ENCODE measurements around the gene NBEAL2. TPM values are rescaled to one million over a fixed set of nuclear protein-coding genes. Genes with fewer than 3 reads are reported as not detected.

Gene NBEAL2
- total RNA-seq, 1 donor, result 3.5 TPM

DNA sequence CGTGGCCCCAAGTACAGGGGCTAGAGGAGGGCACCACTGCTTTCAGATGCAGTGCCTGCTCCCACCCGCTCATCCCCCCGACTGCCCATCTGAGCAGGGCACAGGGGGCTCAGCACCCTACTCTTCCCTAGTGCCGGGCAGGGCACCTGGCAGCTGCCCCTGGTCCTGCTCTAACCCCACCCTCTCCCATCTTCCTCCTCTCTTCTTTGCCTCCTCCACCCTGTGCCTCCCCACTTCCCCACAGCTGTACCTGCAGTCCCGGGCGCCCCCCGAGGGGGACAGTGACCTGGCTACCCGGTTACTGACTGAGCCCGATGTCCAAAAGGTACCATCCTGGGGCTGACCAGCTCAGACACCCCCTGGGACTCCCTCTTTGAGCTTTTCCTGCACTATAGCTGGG lies 12.8 kb downstream of the NBEAL2 start:
- TF ChIP-seq, protein P1, sequence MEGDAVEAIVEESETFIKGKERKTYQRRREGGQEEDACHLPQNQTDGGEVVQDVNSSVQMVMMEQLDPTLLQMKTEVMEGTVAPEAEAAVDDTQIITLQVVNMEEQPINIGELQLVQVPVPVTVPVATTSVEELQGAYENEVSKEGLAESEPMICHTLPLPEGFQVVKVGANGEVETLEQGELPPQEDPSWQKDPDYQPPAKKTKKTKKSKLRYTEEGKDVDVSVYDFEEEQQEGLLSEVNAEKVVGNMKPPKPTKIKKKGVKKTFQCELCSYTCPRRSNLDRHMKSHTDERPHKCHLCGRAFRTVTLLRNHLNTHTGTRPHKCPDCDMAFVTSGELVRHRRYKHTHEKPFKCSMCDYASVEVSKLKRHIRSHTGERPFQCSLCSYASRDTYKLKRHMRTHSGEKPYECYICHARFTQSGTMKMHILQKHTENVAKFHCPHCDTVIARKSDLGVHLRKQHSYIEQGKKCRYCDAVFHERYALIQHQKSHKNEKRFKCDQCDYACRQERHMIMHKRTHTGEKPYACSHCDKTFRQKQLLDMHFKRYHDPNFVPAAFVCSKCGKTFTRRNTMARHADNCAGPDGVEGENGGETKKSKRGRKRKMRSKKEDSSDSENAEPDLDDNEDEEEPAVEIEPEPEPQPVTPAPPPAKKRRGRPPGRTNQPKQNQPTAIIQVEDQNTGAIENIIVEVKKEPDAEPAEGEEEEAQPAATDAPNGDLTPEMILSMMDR (IDR thresholded peaks at IDR 0.05; ENCODE audit: insufficient read depth, low read depth, low read length), result no peak
- H3K4me3 ChIP-seq (ENCODE audit: low read depth, low read length), result no peak overlapping the region
- DNase-seq (ENCODE audit: low read depth), result no peak

DNA sequence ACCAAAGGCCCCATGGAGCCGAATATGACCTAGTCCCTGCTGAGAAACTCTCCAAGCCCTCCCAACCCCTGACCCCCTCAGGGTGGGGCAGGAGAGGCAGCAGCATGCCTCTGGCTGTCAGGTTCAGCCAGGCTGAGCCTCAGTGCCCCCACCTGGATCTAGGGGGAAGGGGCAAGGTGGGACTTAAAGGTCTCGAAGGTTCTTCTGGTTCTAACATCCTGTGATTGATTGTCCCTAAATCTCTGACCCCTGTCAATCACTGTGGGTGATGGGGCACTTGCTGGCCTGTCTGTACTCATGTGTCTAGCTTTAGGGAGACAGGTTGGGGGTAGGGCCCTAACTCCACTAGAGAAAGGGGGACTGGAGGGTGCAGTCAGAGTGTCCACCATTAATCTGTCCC lies 13.8 kb downstream of the NBEAL2 start:
- H3K4me3 ChIP-seq (ENCODE audit: low read depth, low read length), result no peak overlapping the region
- TF ChIP-seq, protein P1 (IDR thresholded peaks at IDR 0.05; ENCODE audit: insufficient read depth, low read depth, low read length), result no peak
- no peak for DNase-seq (ENCODE audit: low read depth)

DNA sequence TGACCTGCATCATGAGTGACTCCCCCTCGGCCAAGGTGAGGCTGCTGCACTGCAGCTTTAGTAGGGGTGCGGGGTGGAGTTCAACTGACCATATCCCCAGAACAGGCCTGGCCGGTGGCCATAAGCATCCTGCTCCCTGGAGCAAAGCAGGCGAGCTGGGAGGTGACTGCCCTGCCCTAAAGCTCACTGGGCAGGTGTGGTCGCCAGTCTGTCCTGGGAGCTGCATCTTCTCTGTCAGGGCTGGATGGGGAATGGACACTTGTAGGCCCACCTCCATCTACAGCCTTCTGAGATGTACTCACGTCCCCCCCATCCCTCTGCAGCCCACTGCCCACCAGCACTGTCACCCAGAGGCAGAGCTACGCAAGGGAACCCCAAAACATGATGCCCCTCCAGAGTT lies 14.5 kb downstream of the NBEAL2 start:
- DNase-seq (ENCODE audit: low read depth), result no peak
- no peak overlapping the region for H3K4me3 ChIP-seq (ENCODE audit: low read depth, low read length)
- TF ChIP-seq, protein P1 (IDR thresholded peaks at IDR 0.05; ENCODE audit: insufficient read depth, low read depth, low read length), result no peak

DNA sequence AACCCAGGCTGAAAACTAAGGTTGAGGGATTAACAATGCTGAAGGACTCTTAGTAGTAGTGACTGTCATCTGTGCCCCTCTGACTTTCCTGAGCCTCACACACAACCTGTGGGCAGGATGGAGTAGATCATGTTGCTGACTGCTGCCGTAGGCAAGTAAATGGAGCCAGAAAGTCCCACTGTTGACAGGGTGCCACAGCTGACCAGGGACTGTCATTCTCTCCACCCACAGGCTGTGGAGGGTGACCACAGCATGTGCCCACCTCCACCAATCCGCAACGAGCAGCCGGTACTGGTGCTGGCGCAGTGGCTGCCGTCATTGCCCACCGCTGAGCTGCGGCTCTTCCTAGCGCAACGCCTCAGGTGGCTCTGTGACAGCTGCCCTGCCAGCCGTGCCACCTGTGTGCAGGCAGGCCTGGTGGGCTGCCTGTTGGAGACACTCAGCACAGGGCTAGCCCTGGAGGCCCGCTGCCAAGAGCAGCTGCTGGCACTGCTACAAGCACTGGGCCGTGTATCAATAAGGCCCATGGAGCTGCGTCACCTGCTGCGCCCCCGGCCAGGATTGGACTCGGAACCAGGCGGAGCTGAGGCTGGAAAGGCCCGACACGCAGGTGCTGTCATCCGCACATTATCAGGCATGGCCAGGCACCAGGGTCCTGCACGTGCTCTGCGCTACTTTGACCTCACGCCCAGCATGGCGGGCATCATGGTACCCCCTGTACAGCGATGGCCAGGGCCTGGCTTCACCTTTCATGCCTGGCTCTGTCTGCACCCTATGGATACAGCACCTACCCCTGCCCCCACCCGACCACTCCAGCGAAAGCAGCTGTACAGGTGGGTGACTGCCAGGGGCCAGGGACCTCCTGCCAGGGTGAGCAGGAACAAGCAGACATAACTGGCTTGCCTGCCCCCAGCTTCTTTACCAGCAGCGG lies 15.6 kb downstream of the NBEAL2 start:
- DNase-seq (ENCODE audit: low read depth), result no peak
- TF ChIP-seq, protein P1 (IDR thresholded peaks at IDR 0.05; ENCODE audit: insufficient read depth, low read depth, low read length), result no peak
- no peak overlapping the region for H3K4me3 ChIP-seq (ENCODE audit: low read depth, low read length)

DNA sequence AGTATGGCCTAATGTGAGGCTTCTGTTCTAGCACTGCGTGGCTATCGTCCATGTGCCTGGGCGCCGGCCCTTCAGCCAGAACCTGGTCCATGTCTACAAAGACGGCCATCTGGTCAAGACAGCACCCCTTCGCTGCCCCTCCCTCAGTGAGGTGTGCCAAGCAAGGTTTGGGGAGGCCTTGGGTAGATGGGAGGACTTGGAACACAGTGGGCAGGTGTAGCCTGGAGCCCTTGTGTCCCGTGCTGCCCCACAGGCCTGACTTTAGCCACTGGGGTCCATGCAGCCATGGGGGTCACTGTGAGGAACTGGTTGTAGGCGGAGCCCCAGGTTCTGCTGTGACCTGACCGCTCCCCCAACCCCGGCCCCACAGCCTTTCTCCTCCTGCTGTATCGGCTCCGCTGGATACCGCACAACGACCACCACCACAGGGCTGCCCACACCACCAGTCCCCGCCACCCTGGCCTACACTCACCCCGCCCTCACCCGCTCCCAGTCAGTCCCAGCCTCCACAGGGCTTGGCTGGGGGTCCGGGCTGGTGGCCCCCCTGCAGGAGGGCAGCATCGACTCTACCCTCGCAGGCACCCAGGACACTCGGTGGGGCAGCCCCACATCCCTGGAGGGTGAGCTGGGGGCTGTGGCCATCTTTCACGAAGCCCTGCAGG lies 16.6 kb downstream of the NBEAL2 start:
- no peak for DNase-seq (ENCODE audit: low read depth)
- no peak overlapping the region for H3K4me3 ChIP-seq (ENCODE audit: low read depth, low read length)
- TF ChIP-seq, protein P1 (IDR thresholded peaks at IDR 0.05; ENCODE audit: insufficient read depth, low read depth, low read length), result no peak

DNA sequence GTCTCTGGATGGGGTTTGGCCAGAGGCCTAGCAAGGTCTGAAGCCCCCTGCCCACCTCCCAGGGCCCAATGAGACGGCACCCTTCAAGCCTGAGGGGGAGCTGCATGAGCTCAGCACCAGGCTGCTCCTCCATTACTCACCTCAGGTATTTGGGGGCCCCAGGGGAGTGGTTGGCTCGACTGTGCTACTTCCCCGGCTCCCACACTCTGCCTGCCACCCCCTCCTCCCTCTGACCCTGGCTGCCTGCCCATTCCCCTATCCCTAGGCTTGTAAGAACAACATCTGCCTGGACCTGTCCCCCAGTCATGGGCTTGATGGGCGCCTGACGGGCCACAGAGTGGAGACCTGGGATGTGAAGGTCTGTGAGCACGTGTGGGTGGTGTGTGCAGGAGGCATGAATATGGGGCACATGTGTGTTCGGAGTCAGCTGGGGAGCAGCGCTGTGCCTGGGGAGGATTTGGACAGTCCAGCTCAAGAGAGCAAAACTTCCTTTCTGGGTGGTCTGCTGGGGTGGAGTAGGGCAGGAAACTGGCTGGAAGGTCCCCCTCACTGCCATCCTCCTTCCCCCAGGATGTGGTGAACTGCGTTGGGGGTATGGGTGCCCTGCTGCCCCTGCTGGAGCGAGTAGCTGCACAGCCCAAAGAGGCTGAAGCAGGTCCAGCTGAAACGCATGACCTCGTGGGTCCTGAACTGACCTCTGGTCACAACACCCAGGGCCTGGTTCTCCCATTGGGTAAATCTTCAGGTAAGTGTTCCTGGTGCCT lies 17.4 kb downstream of the NBEAL2 start:
- no peak overlapping the region for H3K4me3 ChIP-seq (ENCODE audit: low read depth, low read length)
- DNase-seq (ENCODE audit: low read depth), result no peak
- TF ChIP-seq, protein P1 (IDR thresholded peaks at IDR 0.05; ENCODE audit: insufficient read depth, low read depth, low read length), result no peak
